Vagina (tissue), 2 donors: ENCODE data around the gene CCDC28B.

ENCODE experiments used
- CTCF ChIP-seq, 3 experiments: fragments of 450-650 bp in 2 of 3; fragments of 200-600 bp in 1 of 3; sonication (generic) in 1 of 3; IDR thresholded peaks; one replicate each; pipeline ENCODE4 v1.5.1; 2017 to 2019; ENCODE audit warnings: antibody characterized with exemption in 3 of 3, mild to moderate bottlenecking in 2 of 3, moderate library complexity in 2 of 3
- POLR2A ChIP-seq, 2 donors: fragments of 450-650 bp; IDR thresholded peaks; one replicate each; pipeline ENCODE4 v1.6.1; 2017; ENCODE audit warnings: antibody characterized with exemption in 2 of 2, mild to moderate bottlenecking in 2 of 2, moderate library complexity in 2 of 2

- no peak for TF ChIP-seq CTCF (IDR thresholded peaks at IDR 0.05)
- no peak for TF ChIP-seq POLR2A (IDR thresholded peaks at IDR 0.05)
Observed at GRCh38 chr1:32204943-32205361, 4.6 kb downstream of the CCDC28B start.
